ENCODE measurements around the gene RUSC1. TPM values are rescaled to one million over a fixed set of nuclear protein-coding genes. Genes with fewer than 3 reads are reported as not detected.

The RUSC1 gene, protein sequence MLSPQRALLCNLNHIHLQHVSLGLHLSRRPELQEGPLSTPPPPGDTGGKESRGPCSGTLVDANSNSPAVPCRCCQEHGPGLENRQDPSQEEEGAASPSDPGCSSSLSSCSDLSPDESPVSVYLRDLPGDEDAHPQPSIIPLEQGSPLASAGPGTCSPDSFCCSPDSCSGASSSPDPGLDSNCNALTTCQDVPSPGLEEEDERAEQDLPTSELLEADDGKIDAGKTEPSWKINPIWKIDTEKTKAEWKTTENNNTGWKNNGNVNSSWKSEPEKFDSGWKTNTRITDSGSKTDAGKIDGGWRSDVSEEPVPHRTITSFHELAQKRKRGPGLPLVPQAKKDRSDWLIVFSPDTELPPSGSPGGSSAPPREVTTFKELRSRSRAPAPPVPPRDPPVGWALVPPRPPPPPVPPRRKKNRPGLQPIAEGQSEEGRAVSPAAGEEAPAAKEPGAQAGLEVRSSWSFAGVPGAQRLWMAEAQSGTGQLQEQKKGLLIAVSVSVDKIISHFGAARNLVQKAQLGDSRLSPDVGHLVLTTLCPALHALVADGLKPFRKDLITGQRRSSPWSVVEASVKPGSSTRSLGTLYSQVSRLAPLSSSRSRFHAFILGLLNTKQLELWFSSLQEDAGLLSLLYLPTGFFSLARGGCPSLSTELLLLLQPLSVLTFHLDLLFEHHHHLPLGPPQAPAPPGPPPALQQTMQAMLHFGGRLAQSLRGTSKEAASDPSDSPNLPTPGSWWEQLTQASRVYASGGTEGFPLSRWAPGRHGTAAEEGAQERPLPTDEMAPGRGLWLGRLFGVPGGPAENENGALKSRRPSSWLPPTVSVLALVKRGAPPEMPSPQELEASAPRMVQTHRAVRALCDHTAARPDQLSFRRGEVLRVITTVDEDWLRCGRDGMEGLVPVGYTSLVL
- total RNA-seq, result 11.0 and 18.6 TPM in 2 replicates

GRCh38 chr1:155320661-155321617, at the start of gene RUSC1:
Gene RUSC1, plus strand, starts transcription at chr1:155320894. Its CDS starts 880 bp downstream, at chr1:155321774.

DNA sequence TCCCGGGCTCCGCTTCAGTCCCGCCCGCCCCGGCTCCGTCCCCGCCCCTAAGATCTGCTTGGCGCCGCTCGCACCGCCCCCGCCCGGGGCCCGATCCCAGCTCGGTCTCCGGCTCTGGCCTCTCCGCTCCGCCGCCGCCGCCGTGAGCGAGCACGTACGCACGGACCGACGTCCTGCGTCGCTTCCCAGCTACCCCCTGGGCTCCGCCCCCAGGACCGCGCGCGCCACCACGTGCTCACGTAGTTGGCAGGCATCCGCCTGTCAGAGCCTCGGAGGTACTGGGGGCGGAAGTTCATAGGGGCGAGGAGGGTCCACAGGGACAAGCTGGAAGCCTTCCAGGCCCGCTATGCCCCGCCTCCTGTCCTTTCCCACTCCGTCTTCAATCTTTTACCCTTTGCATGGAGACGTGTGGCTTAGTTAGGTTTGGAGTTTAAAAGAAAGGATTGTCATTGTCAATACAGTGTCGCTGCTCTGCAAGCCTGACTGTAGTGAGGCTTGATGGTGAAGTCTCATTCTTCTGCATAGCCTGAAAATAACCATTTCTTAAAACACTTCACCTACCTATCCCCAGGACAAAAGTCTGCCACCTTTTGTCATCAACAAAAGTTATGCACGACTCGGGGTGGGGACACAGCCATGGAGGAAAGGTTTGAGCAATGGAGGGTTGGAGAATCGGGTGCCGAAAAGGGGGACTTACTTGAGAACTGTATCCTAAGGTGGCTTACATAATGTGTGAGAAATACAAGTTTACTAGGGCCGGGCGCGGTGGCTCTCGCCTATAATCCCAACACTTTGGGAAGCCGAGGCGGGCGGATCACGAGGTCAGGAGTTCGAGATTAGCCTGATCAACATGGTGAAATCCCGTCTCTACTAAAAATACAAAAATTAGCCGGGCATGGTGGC, 47.1 kb upstream of the RUSC1 start, which contains the start of gene CLK2:
Gene CLK2, minus strand, starts transcription at position 162 of the 903 bp plus-strand sequence. CDS start 2,527 bp downstream, outside the sequence.

GRCh38 chr1:155277070-155277901, 43.4 kb upstream of the RUSC1 start, which contains the start of gene HCN3:
Gene HCN3, plus strand, starts transcription at chr1:155277463. Its CDS starts 128 bp downstream, at chr1:155277591.

DNA sequence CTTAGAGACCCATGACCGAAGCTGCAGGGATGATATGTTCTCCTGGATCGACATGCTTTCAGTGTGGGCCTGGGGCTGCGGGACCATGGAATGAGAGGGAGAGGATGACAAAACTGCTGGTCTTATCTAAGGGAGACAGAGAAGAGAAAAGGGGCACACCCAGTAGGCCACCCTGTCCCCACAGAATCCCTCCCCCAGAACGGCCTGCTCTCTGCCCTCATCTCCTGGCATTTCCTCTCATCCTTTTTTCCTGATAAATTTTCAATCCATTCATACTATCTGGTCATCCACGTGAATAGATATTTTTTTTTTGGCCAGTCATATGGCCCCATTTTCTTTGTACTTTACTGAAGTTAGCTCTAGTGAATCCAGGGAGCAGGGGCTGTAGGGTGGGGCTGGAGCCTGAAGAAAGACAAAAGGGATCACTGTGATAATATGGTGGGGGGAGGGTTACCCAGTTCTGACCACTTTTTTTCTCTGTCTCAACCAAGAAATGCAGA, 19.3 kb upstream of the RUSC1 start, which contains the start of gene PKLR:
Gene PKLR, minus strand, starts transcription at position 97 of the 500 bp plus-strand sequence. Its CDS starts 43 bp downstream, at position 54.

GRCh38 chr1:155308493-155309422, 11.9 kb upstream of the RUSC1 start, which contains the start of gene FDPS:
Gene FDPS, plus strand, starts transcription at chr1:155308866. Its CDS starts 924 bp downstream, at chr1:155309790.

Small RNA genes lying within 50 kb of the gene (small RNA-seq; reads per million reads assigned to genes)
- 0.11 reads per million for gene RNU6-106P

Other genes starting within 250 kb of the RUSC1 start
- gene EFNA3, start 242.1 kb upstream of the RUSC1 start, total RNA-seq, result 0.39 and 0.73 TPM in 2 replicates
- gene EFNA1, start 193.0 kb upstream of the RUSC1 start, total RNA-seq, result 0.37 TPM in 1 of 2 replicates, not detected in the other
- gene SLC50A1, start 185.0 kb upstream of the RUSC1 start, total RNA-seq, result 26.8 and 30.1 TPM in 2 replicates
- 23.5 and 54.4 TPM in 2 replicates for gene DPM3, start 180.4 kb upstream of the RUSC1 start, total RNA-seq
- 83.9 and 140 TPM in 2 replicates for gene KRTCAP2, start 147.6 kb upstream of the RUSC1 start, total RNA-seq
- gene TRIM46, start 147.0 kb upstream of the RUSC1 start, total RNA-seq, result 2.9 and 3.3 TPM in 2 replicates
- gene THBS3, start 113.0 kb upstream of the RUSC1 start, total RNA-seq, result 9.2 and 14.7 TPM in 2 replicates
- gene MTX1, start 112.2 kb upstream of the RUSC1 start, total RNA-seq, result 40.7 and 50.7 TPM in 2 replicates
- gene ENTREP3, start 65.4 kb upstream of the RUSC1 start, total RNA-seq, result 9.2 and 10.0 TPM in 2 replicates
- gene SCAMP3, start 58.5 kb upstream of the RUSC1 start, total RNA-seq, result 26.1 and 27.6 TPM in 2 replicates
- gene CLK2, start 47.4 kb upstream of the RUSC1 start, total RNA-seq, result 20.6 and 34.2 TPM in 2 replicates
- 0.37 and 0.78 TPM in 2 replicates for gene HCN3, start 43.4 kb upstream of the RUSC1 start, total RNA-seq
- gene PKLR, start 19.5 kb upstream of the RUSC1 start, total RNA-seq, result under 0.01 TPM in 1 of 2 replicates, not detected in the other
- gene FDPS, start 12.0 kb upstream of the RUSC1 start, total RNA-seq, result 354 and 434 TPM in 2 replicates
- gene ASH1L, start 241.9 kb downstream of the RUSC1 start, total RNA-seq, result 37.5 and 40.3 TPM in 2 replicates

Measured in subcutaneous preadipocyte (primary cell).